DMS114 treated with DMSO at 0.1 percent for 48 hours (cell line): Measurements from ENCODE around the gene SLC27A2.
"Not testable (repeated sequence)": the region's sequence is repeated elsewhere in the genome, so short reads cannot be mapped to it uniquely, and the experiment has no call there.

Source experiments
- DNase-seq: peaks from one replicate; lab custom pipeline; 2025; ENCODE audit not compliant: unreplicated experiment; lab: John Stamatoyannopoulos, UW

SLC27A2 gene

GRCh38 chr15:50181969-50182218, at the start of gene SLC27A2:
Gene SLC27A2 (plus strand): TSS chr15:50182196. CDS start chr15:50182428, 232 bp downstream.
- no peak for DNase-seq

DNA sequence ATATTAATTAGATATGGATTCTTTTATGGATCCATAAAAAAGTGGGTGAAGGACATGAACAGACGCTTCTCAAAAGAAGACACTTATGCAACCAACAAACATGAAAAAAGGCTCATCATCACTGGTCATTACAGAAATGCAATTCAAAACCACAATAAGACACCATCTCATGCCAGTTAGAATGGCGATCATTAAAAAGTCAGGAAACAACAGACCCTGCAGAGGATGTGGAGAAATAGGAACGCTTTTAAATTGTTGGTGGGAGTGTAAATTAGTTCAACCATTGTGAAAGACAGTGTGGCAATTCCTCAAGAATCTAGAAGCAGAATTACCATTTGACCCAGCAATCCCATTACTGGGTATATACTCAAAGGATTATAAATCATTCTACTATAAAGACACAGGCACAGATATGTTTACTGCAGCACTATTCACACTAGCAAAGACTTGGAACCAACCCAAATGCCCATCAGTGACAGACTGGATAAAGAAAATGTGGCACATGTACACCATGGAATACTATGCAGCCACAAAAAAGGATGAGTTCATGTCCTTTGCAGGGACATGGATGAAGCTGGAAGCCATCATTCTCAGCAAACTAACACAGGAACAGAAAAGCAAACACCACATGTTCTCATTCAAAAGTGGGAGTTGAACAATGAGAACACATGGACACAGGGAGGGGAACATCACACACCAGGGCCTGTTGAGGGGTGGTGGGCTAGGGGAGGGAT, 49.6 kb upstream of the SLC27A2 start:
- DNase-seq, result not testable (repeated sequence)

DNA sequence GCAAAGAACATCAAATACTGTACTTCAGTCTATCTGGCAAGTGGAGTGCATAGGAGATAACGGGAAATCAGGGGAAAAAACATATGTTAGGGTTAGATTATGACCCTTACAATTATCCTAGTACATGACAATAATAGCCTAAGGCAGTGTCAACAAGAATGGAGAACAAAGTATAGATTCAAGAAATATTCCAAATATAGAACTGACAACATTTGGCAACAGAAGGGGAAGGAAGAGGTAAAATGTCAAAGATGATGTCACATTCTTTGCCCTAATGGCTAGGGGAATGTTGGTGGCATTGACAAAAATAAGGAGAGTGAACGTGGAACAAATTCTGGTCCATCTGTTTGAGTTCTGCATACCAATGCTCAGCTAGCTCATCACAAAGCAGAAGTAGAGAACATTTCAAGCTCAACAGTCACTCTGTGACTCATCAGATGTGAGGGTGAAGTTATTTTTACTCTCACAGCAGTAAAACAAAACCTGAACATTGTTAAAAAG, 47.4 kb upstream of the SLC27A2 start:
- no peak for DNase-seq

GRCh38 chr15:50135031-50135551, 46.9 kb upstream of the SLC27A2 start:
- DNase-seq, result no peak

DNA sequence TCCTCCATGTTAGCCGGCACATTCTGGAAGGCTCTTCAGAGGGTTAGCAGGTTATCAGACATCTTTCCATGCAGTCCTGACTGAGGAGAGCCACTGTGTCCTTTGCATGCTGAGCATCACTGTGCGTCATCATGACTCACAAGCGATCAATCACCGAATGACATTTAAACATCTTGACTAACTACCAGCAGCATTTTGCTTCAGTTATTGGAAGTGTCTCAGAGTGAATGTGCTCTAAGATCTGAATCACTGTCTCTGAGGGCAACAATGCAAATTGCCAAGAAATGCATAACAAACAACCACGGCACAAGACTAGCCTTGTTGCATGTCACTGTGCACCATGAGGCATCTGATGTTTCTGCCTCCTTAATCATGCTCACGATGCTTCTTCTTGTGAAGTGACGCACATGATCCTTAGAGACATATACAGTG, 44.6 kb upstream of the SLC27A2 start:
- no peak for DNase-seq

GRCh38 chr15:50137893-50138292, 44.1 kb upstream of the SLC27A2 start:
- no peak for DNase-seq

GRCh38 chr15:50138391-50138790, 43.6 kb upstream of the SLC27A2 start:
- DNase-seq, result no peak

- no peak for DNase-seq
Measured at GRCh38 chr15:50140098-50140497, 41.9 kb upstream of the SLC27A2 start.

DNA sequence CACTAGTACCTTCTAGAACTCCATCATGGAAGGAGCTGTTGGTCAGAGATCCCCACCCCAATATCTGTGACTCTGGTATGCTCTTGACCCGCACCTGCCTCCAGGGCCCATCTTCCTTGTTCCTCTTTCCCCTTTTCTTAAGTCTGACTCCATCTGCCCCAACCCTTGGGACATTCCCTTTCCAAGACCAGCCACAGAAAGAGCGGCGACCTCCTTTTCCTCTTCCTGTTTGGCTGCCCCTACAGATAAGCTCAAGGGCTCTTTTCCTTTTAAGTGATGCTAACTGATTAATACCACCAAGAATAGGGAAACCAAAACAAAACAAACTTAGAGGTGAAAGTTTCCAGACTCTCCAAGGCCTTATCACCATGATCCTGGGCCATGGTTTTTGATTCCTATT, 41.0 kb upstream of the SLC27A2 start:
- no peak for DNase-seq

GRCh38 chr15:50141856-50142255, 40.1 kb upstream of the SLC27A2 start:
- no peak for DNase-seq

- DNase-seq, result no peak
Measured at GRCh38 chr15:50143255-50143860, 38.6 kb upstream of the SLC27A2 start.

GRCh38 chr15:50144341-50145120, 37.5 kb upstream of the SLC27A2 start:
- no peak for DNase-seq

DNA sequence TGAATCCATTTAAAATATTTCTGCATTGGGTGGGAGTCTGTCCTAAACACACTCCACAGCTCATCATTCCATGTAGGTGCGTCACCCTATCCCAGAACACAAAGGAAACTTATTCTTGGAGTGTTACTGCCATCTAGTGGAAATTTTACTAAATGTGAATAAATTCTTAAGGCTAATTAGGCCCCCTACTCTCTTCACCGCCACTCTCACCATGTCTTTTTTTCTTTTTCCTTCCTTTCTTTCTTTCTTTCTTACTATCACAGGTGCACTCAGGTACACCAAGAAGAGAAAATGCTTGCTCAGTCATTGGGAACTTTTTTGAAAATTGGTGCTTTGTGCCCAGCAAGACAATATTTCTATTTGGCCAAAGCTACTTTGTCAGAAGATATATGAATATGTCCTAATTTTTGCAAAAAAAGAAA, 36.5 kb upstream of the SLC27A2 start:
- peak; percentile 74 for DNase-seq

DNA sequence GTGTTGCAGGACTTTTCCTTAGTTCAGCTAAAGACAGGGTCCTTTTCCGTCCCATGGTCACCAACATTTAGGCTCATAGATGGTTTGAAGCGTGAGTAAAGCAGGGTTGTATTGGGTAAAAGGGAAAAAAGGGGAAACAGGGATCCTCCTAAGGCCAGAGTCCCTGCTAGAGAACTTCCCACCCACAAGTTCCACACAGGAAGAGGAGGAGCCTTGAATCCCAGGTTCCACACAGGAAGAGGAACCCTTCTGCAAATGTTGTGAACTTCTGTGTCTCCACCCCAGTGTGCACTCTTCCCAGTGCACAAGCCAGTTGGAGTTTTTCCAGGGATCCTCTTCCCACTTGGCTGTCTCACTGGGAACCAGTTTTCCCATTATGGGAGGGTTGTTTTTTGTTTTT, 35.4 kb upstream of the SLC27A2 start:
- no peak for DNase-seq

- DNase-seq, result peak; percentile 44
Measured at GRCh38 chr15:50148362-50148963, 33.5 kb upstream of the SLC27A2 start.

DNA sequence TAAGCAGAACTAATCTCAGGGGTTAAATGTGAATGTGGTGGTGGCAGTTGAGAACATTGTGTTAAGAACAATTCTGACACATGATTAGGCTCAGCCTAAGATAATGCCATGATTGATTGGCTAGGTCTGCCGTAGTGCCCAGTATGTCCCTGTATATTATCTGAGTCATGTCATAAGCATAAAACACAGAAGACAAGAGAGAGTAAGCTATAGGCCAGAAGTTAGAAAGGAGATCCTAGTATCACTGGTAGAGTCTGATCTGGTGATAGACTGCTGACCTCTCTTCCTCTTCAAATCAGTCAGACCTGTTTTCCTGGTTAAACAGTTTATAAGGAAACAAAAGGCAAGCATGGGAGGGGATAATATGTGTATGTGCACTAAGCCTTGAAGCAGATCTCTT, 32.9 kb upstream of the SLC27A2 start:
- no peak for DNase-seq

DNA sequence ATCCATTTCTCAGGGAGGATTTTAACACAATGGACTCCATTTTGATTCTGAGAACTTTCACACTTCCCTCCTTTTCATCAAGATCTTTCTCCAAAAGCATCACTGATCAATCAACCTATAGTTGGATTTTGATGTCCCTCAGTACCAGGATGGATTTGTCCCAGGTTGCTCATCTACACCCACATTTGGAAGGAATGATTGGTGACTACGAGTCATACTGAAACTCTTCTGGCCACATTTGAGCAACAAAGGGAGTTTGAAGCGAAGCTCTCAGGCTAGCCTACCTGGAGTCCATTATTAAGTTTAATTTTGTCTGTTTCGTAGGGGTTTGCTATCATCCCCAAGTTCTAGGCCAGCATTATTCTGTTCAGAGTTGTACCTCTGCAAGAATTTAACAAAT, 31.6 kb upstream of the SLC27A2 start:
- no peak for DNase-seq

GRCh38 chr15:50150851-50151250, 31.1 kb upstream of the SLC27A2 start:
- no peak for DNase-seq

DNA sequence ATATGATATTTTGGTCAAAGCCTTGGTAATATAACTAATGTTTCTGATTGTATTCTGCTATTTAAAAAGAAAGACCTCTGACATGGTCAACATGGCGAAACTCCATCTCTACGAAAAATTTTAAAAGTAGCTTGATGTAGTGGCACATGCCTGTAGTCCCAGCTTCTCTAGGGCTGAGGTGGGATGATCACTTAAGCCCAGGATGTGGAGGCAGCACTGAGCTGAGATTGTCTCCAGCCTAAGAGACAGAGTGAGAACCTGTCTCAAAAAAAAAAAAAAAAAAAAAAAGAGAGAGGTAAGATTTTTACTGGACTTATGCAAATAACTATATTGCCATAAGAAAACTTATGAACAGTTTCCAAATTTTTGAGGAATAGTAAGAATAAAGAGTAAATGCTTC, 30.5 kb upstream of the SLC27A2 start:
- DNase-seq, result no peak

DNA sequence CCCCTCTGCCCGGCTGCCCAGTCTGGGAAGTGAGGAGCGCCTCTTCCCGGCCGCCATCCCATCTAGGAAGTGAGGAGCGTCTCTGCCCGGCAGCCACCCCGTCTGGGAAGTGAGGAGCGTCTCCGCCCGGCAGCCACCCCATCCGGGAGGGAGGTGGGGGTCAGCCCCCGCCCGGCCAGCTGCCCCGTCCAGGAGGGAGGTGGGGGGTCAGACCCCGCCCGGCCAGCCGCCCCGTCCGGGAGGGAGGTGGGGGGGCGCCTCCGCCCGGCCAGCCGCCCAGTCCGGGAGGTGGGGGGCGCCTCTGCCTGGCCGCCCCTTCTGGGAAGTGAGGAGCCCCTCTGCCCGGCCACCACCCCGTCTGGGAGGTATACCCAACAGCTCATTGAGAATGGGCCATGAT, 23.8 kb upstream of the SLC27A2 start:
- DNase-seq, result not testable (repeated sequence)

- no peak for DNase-seq
Measured at GRCh38 chr15:50162969-50163718, 18.9 kb upstream of the SLC27A2 start.
